HEK293T (cell line): ENCODE results near the gene NET1.

Experiments used
- BHLHE40 ChIP-seq: fragments of 450-650 bp; IDR thresholded peaks from 2 replicates; pipeline ENCODE4 v1.6.1; 2016; ENCODE audit warnings: mild to moderate bottlenecking, moderate library complexity, borderline replicate concordance
- CTBP1 ChIP-seq: fragments of 450-650 bp; IDR thresholded peaks from 2 replicates; pipeline ENCODE4 v1.6.1; 2016; ENCODE audit warnings: borderline replicate concordance
- ELF4 ChIP-seq: fragments of 450-650 bp; IDR thresholded peaks from 2 replicates; pipeline ENCODE4 v1.6.1; 2017; ENCODE audit warnings: antibody characterized with exemption
- FOXA1 ChIP-seq: fragments of 450-650 bp; IDR thresholded peaks from 2 replicates; pipeline ENCODE4 v1.6.1; 2016; ENCODE audit warnings: mild to moderate bottlenecking
- FOXK2 ChIP-seq: fragments of 450-650 bp; IDR thresholded peaks from 2 replicates; pipeline ENCODE4 v1.6.1; 2016; ENCODE audit warnings: mild to moderate bottlenecking
- FOXM1 ChIP-seq: fragments of 450-650 bp; IDR thresholded peaks from 2 replicates; pipeline ENCODE4 v1.6.1; 2017; ENCODE audit warnings: mild to moderate bottlenecking, borderline replicate concordance
- HDGF ChIP-seq: fragments of 450-650 bp; IDR thresholded peaks from 2 replicates; pipeline ENCODE4 v1.6.1; 2017; ENCODE audit warnings: antibody characterized with exemption, borderline replicate concordance
- NFRKB ChIP-seq: fragments of 450-650 bp; IDR thresholded peaks from 2 replicates; pipeline ENCODE4 v1.6.1; 2016; ENCODE audit warnings: mild to moderate bottlenecking, moderate library complexity
- PKNOX1 ChIP-seq: fragments of 450-650 bp; IDR thresholded peaks from 2 replicates; pipeline ENCODE4 v1.6.1; 2016
- SP1 ChIP-seq: fragments of 450-650 bp; IDR thresholded peaks from 2 replicates; pipeline ENCODE4 v1.6.1; 2017
- SUZ12 ChIP-seq: fragments of 450-650 bp; IDR thresholded peaks from 2 replicates; pipeline ENCODE4 v1.6.1; 2016; ENCODE audit warnings: mild to moderate bottlenecking

DNA sequence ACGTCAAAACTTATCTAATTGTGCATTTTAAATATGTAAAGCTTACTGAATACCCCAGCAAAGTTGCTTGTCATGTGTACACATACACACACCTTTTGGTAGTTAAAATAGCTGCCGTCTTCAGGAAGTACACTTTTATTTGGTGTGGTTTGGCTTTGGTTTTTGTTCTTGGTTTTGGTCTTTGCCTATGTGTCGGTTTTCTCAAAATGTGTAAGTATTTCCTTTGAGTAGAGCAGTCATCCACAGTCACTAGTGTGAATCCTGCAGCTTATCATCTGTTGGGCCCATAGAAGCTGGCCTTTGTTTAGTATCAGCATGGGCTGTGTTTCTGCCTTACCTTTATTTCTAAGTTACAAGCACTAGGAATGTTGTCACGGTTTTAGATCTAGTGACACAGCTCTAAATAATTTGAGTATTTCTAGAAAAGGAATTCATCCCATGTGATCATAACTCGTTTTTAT is 35.3 kb downstream of the NET1 start:
- TF ChIP-seq BHLHE40 (no peak), SP1 (no peak), SUZ12 (no peak), PKNOX1 (no peak), ELF4 (no peak), NFRKB (no peak), FOXK2 (no peak), FOXA1 (no peak), FOXM1 (no peak), CTBP1 (no peak), HDGF (no peak)
